KMS-11 (cell line): ENCODE measurements around the gene PRDM7.

Experiments used
- H2AFZ ChIP-seq: fragments of 200-600 bp; sonication (generic); 2 replicates; pipeline ENCODE4 v1.6.1; 2016; ENCODE audit warnings: antibody characterized with exemption, mixed run types, low read depth
- H3K27ac ChIP-seq: fragments of 200-600 bp; sonication (generic); 2 replicates; pipeline ENCODE4 v1.6.1; 2016; ENCODE audit warnings: mild to moderate bottlenecking, mixed run types
- H3K27me3 ChIP-seq: fragments of 200-600 bp; sonication (generic); 2 replicates; pipeline ENCODE4 v1.6.1; 2017; ENCODE audit warnings: mild to moderate bottlenecking, low read depth, mixed run types, moderate library complexity; ENCODE audit not compliant: insufficient read depth
- H3K36me3 ChIP-seq: fragments of 200-600 bp; sonication (generic); 2 replicates; pipeline ENCODE4 v1.6.1; 2017; ENCODE audit warnings: mild to moderate bottlenecking, mixed run types; ENCODE audit not compliant: insufficient read depth
- H3K4me1 ChIP-seq: fragments of 200-600 bp; sonication (generic); 2 replicates; pipeline ENCODE4 v1.6.1; 2016; ENCODE audit warnings: mild to moderate bottlenecking, low read depth, mixed run types; ENCODE audit not compliant: poor library complexity, severe bottlenecking
- H3K4me2 ChIP-seq: fragments of 200-600 bp; sonication (generic); 2 replicates; pipeline ENCODE4 v1.7.0; 2016; ENCODE audit warnings: mild to moderate bottlenecking, mixed run types
- H3K4me3 ChIP-seq: fragments of 200-600 bp; sonication (generic); IDR thresholded peaks from 2 replicates; pipeline ENCODE4 v1.6.1; 2017; ENCODE audit warnings: low read depth, low read length, mixed read lengths; ENCODE audit not compliant: insufficient read depth
- H3K79me2 ChIP-seq: fragments of 200-600 bp; sonication (generic); 2 replicates; pipeline ENCODE4 v1.6.1; 2016; ENCODE audit warnings: low read depth, mixed run types; ENCODE audit not compliant: insufficient read depth
- H3K9ac ChIP-seq: fragments of 200-600 bp; sonication (generic); 2 replicates; pipeline ENCODE4 v1.6.1; 2016; ENCODE audit warnings: mild to moderate bottlenecking, mixed run types
- H4K20me1 ChIP-seq: fragments of 200-600 bp; sonication (generic); 2 replicates; pipeline ENCODE4 v1.6.1; 2016; ENCODE audit warnings: mild to moderate bottlenecking, mixed run types; ENCODE audit not compliant: insufficient read depth
- CTCF ChIP-seq: fragments of 200-600 bp; sonication (generic); conservative IDR thresholded peaks from 2 replicates; pipeline ENCODE4 v1.6.1; 2017; ENCODE audit warnings: low read depth, mild to moderate bottlenecking, antibody characterized with exemption, low read length, moderate library complexity, mixed read lengths

Gene PRDM7

GRCh38 chr16:90050969-90051368, 26.2 kb downstream of the PRDM7 start:
- no peak overlapping the region for H3K4me2 ChIP-seq
- no peak overlapping the region for H3K4me3 ChIP-seq
- no peak overlapping the region for H3K27ac ChIP-seq
- no peaks in the 10 kb centered on the region for H4K20me1 ChIP-seq
- no peak overlapping the region for H3K9ac ChIP-seq
- no peaks in the 10 kb centered on the region for H3K4me1 ChIP-seq
- H3K27me3 ChIP-seq, result 0 out of 2 replicates have a peak, but pooled peaks cover 11% of the 10 kb centered on the region
- no peaks in the 10 kb centered on the region for H3K36me3 ChIP-seq
- H3K79me2 ChIP-seq, result no peaks in the 10 kb centered on the region
- TF ChIP-seq CTCF, result no peak
- H2AFZ ChIP-seq, result no peak overlapping the region

- H3K4me3 ChIP-seq, result no peak overlapping the region
- H3K27me3 ChIP-seq, result peaks cover 16% of the 10 kb centered on the region; the same call in 1 of the 2 replicates
- no peaks in the 10 kb centered on the region for H3K4me1 ChIP-seq
- no peak overlapping the region for H3K9ac ChIP-seq
- no peaks in the 10 kb centered on the region for H3K79me2 ChIP-seq
- H3K27ac ChIP-seq, result no peak overlapping the region
- no peaks in the 10 kb centered on the region for H3K36me3 ChIP-seq
- H4K20me1 ChIP-seq, result no peaks in the 10 kb centered on the region
- no peak overlapping the region for H3K4me2 ChIP-seq
- H2AFZ ChIP-seq, result no peak overlapping the region
- TF ChIP-seq CTCF, result no peak
Observed at GRCh38 chr16:90048737-90049330, 28.3 kb downstream of the PRDM7 start.

- TF ChIP-seq CTCF, result no peak
- Histone ChIP-seq H4K20me1 (no peaks in the 10 kb centered on the region), H3K4me2 (no peak overlapping the region), H3K9ac (no peak overlapping the region), H3K36me3 (no peaks in the 10 kb centered on the region), H2AFZ (no peak overlapping the region), H3K4me1 (no peaks in the 10 kb centered on the region), H3K27me3 (peaks cover 16% of the 10 kb centered on the region; the same call in 1 of the 2 replicates), H3K79me2 (no peaks in the 10 kb centered on the region), H3K27ac (no peak overlapping the region), H3K4me3 (no peak overlapping the region)
Observed at GRCh38 chr16:90048347-90048722, 28.8 kb downstream of the PRDM7 start.

DNA sequence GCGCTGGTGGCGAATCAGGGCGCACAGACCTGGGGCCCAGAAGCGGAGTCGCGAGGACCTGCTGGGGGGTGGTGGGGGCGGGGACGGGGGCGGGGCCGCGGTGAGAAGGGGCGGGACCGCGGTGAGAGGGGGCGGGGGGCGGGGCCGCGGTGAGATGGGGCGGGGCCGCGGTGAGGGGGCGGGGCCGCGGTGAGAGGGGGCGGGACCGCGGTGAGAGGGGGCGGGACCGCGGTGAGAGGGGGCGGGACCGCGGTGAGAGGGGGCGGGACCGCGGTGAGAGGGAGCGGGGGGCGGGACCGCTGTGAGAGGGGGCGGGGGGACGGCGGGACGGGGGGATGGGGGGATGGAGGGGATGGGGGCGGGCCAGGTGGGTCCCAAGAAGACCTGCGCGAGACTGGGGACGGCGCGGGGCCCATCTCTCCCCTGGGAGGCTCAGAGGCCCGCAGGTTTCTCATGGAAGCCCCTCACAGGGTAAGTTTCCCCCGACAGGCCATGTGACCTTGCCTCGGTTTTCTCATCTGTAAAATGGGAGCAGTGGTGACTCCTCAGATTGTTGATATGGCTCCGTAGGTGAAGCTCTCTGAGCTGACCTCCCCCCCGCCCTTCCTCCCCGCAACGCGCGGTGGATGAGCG, 29.3 kb downstream of the PRDM7 start:
- H3K27me3 ChIP-seq, result peaks cover 18% of the 10 kb centered on the region
- no peak for TF ChIP-seq CTCF
- no peak overlapping the region for H2AFZ ChIP-seq
- H3K36me3 ChIP-seq, result no peaks in the 10 kb centered on the region
- no peak overlapping the region for H3K4me2 ChIP-seq
- H3K9ac ChIP-seq, result no peak overlapping the region
- no peaks in the 10 kb centered on the region for H3K79me2 ChIP-seq
- H3K4me1 ChIP-seq, result no peaks in the 10 kb centered on the region
- no peaks in the 10 kb centered on the region for H4K20me1 ChIP-seq
- no peak overlapping the region for H3K27ac ChIP-seq
- H3K4me3 ChIP-seq, result no peak overlapping the region
